NCI-H1417 treated with DMSO at 0.1 percent for 48 hours (cell line): Measurements from ENCODE around the gene SLC8A1.

Experiments used
- DNase-seq: peaks from one replicate; lab custom pipeline; 2025; lab: John Stamatoyannopoulos, UW

The SLC8A1 gene

GRCh38 chr2:40048506-40048905, 403.4 kb downstream of the SLC8A1 start:
- no peak for DNase-seq

GRCh38 chr2:40047406-40047805, 404.5 kb downstream of the SLC8A1 start:
- DNase-seq = no peak
